Measurements from ENCODE around the gene SFT2D1. TPM values are rescaled to one million over a fixed set of nuclear protein-coding genes. Genes with fewer than 3 reads are reported as not detected.

SFT2D1 gene
- total RNA-seq, 1 donor from 2014 or later: 23.5 TPM

DNA sequence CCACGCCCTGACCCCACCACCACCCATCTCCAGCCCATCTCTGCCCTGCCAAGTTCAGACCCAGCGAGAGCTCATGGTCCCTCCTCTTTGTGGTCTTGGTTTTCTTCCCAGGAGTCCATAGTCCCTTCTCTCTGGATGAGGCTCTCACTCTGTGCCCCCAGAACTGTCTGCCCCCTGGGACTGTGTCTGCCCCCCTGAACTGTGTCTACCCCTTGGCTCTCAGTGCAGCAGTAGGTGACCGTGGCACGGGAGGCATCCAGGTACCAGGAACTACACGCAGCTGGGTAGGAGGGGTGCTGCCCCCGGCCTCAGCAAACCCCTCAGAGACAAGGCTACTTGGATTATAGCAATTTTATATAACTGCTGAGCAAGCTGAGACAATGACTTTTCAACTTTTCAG, 57.7 kb downstream of the SFT2D1 start:
- Mint-ChIP-seq H3K4me1 (ENCODE audit: low read depth, unreplicated experiment) (peaks cover 4% of the 10 kb centered on the region), H3K4me3 (ENCODE audit: unreplicated experiment) (no peak overlapping the region)
- TF ChIP-seq, protein P1, sequence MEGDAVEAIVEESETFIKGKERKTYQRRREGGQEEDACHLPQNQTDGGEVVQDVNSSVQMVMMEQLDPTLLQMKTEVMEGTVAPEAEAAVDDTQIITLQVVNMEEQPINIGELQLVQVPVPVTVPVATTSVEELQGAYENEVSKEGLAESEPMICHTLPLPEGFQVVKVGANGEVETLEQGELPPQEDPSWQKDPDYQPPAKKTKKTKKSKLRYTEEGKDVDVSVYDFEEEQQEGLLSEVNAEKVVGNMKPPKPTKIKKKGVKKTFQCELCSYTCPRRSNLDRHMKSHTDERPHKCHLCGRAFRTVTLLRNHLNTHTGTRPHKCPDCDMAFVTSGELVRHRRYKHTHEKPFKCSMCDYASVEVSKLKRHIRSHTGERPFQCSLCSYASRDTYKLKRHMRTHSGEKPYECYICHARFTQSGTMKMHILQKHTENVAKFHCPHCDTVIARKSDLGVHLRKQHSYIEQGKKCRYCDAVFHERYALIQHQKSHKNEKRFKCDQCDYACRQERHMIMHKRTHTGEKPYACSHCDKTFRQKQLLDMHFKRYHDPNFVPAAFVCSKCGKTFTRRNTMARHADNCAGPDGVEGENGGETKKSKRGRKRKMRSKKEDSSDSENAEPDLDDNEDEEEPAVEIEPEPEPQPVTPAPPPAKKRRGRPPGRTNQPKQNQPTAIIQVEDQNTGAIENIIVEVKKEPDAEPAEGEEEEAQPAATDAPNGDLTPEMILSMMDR (IDR thresholded peaks at IDR 0.05; ENCODE audit: partially characterized antibody, unreplicated experiment): no peak

GRCh38 chr6:166282394-166283032, 59.8 kb downstream of the SFT2D1 start:
- DNase-seq: no peak
- H3K9me3 Mint-ChIP-seq (ENCODE audit: unreplicated experiment): no peaks in the 10 kb centered on the region
- no peaks in the 10 kb centered on the region for H3K36me3 Mint-ChIP-seq (ENCODE audit: unreplicated experiment)
- peaks cover 4% of the 10 kb centered on the region for H3K4me1 Mint-ChIP-seq (ENCODE audit: low read depth, unreplicated experiment)
- H3K27ac Mint-ChIP-seq (ENCODE audit: unreplicated experiment): no peak overlapping the region
- TF ChIP-seq, protein P1 (IDR thresholded peaks at IDR 0.05; ENCODE audit: partially characterized antibody, unreplicated experiment): no peak
- H3K4me3 Mint-ChIP-seq (ENCODE audit: unreplicated experiment): no peak overlapping the region
- peaks cover 4% of the 10 kb centered on the region for H3K27me3 Mint-ChIP-seq (ENCODE audit: unreplicated experiment)

More for the DNA sequence above, 57.7 kb downstream of the SFT2D1 start:
- Mint-ChIP-seq H3K9me3 (ENCODE audit: unreplicated experiment) (no peaks in the 10 kb centered on the region), H3K27ac (ENCODE audit: unreplicated experiment) (no peak overlapping the region), H3K36me3 (ENCODE audit: unreplicated experiment) (no peaks in the 10 kb centered on the region), H3K27me3 (ENCODE audit: unreplicated experiment) (peaks cover 4% of the 10 kb centered on the region)
- no peak for DNase-seq

DNA sequence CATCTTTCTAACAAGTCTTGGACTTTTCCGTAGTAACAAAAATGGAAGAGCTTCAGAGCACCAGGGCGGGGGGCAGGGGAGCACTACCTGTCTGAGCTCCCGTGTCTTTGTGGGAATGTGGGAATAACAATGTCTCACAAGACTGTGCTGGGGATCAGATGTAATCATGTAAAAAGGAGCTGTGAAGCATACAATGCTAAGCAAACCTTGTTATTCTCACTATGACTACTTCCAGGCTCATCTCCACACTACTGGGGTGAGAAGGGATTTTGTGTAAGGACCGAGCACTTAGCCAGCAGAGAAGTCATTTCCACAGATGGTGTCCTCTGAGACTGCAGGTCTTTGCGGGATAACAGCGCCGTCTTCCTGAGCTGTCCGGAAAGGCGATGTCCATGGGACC, 61.2 kb downstream of the SFT2D1 start:
- Mint-ChIP-seq H3K9me3 (ENCODE audit: unreplicated experiment) (no peaks in the 10 kb centered on the region), H3K27me3 (ENCODE audit: unreplicated experiment) (peaks cover 5% of the 10 kb centered on the region), H3K4me1 (ENCODE audit: low read depth, unreplicated experiment) (peaks cover 4% of the 10 kb centered on the region), H3K27ac (ENCODE audit: unreplicated experiment) (no peak overlapping the region), H3K36me3 (ENCODE audit: unreplicated experiment) (no peaks in the 10 kb centered on the region), H3K4me3 (ENCODE audit: unreplicated experiment) (no peak overlapping the region)
- TF ChIP-seq, protein P1 (IDR thresholded peaks at IDR 0.05; ENCODE audit: partially characterized antibody, unreplicated experiment): no peak
- no peak for DNase-seq

- Mint-ChIP-seq H3K27me3 (ENCODE audit: unreplicated experiment) (peaks cover 3% of the 10 kb centered on the region), H3K27ac (ENCODE audit: unreplicated experiment) (no peak overlapping the region), H3K9me3 (ENCODE audit: unreplicated experiment) (peaks cover 2% of the 10 kb centered on the region), H3K36me3 (ENCODE audit: unreplicated experiment) (no peaks in the 10 kb centered on the region), H3K4me3 (ENCODE audit: unreplicated experiment) (no peak overlapping the region), H3K4me1 (ENCODE audit: low read depth, unreplicated experiment) (peaks cover 6% of the 10 kb centered on the region)
- TF ChIP-seq, protein P1 (IDR thresholded peaks at IDR 0.05; ENCODE audit: partially characterized antibody, unreplicated experiment): no peak
- DNase-seq: no peak
Measured at GRCh38 chr6:166279393-166279679, 63.0 kb downstream of the SFT2D1 start.

GRCh38 chr6:166278579-166279392, 63.6 kb downstream of the SFT2D1 start:
- no peak for DNase-seq
- H3K4me3 Mint-ChIP-seq (ENCODE audit: unreplicated experiment): no peak overlapping the region
- H3K36me3 Mint-ChIP-seq (ENCODE audit: unreplicated experiment): no peaks in the 10 kb centered on the region
- peaks cover 2% of the 10 kb centered on the region for H3K9me3 Mint-ChIP-seq (ENCODE audit: unreplicated experiment)
- H3K27ac Mint-ChIP-seq (ENCODE audit: unreplicated experiment): no peak overlapping the region
- TF ChIP-seq, protein P1 (IDR thresholded peaks at IDR 0.05; ENCODE audit: partially characterized antibody, unreplicated experiment): no peak
- H3K27me3 Mint-ChIP-seq (ENCODE audit: unreplicated experiment): peaks cover 3% of the 10 kb centered on the region
- H3K4me1 Mint-ChIP-seq (ENCODE audit: low read depth, unreplicated experiment): peaks cover 6% of the 10 kb centered on the region
